ENCODE measurements around the gene PNMA1. TPM values are rescaled to one million over a fixed set of nuclear protein-coding genes. Genes with fewer than 3 reads are reported as not detected.

PNMA1 gene
- total and polyA plus RNA-seq, 2 of the 13 experiments (the other 11 are each of a cell fraction or from before 2014, with no cell fraction given), result 7.0 to 8.3 TPM

DNA sequence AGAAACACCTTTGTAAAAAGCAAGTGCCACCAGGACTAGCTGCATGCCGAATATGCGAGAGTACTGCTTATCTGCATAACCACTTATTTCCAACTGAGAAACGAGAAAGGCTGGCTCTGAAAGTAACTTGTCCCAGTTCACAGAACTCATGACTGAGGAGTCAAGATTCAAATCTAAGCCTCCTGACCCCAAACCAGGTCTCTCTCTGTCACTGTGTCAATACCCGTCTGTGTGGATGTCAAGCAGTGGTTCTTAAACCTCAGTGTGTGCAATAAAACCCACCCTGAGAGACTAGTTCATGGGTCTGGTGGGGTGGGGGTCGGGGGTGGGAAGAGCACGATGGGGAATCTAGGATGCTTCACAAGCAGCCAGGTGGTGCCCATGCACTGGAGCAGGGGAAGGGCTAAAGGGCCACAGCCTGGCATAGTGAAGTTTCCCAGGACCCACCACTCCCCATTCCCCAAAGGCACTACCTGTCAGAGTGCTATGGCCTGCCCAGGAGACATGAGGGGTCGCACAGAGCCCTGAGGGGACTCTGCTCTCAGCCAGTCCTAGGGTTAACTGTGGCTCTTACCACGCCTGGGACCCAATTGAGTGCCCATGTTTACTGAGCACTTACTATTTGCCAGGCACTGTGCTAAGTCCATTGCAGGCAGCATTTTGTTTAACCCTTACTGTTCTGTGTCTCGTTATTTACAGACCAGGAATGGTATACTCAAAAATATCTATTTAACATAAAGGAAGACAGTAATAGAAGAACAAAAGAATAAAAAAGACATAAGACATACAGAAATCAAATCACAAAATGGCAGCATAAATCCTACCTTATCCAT lies 33.4 kb upstream of the PNMA1 start (continued):
- TF ChIP-seq, protein P1, sequence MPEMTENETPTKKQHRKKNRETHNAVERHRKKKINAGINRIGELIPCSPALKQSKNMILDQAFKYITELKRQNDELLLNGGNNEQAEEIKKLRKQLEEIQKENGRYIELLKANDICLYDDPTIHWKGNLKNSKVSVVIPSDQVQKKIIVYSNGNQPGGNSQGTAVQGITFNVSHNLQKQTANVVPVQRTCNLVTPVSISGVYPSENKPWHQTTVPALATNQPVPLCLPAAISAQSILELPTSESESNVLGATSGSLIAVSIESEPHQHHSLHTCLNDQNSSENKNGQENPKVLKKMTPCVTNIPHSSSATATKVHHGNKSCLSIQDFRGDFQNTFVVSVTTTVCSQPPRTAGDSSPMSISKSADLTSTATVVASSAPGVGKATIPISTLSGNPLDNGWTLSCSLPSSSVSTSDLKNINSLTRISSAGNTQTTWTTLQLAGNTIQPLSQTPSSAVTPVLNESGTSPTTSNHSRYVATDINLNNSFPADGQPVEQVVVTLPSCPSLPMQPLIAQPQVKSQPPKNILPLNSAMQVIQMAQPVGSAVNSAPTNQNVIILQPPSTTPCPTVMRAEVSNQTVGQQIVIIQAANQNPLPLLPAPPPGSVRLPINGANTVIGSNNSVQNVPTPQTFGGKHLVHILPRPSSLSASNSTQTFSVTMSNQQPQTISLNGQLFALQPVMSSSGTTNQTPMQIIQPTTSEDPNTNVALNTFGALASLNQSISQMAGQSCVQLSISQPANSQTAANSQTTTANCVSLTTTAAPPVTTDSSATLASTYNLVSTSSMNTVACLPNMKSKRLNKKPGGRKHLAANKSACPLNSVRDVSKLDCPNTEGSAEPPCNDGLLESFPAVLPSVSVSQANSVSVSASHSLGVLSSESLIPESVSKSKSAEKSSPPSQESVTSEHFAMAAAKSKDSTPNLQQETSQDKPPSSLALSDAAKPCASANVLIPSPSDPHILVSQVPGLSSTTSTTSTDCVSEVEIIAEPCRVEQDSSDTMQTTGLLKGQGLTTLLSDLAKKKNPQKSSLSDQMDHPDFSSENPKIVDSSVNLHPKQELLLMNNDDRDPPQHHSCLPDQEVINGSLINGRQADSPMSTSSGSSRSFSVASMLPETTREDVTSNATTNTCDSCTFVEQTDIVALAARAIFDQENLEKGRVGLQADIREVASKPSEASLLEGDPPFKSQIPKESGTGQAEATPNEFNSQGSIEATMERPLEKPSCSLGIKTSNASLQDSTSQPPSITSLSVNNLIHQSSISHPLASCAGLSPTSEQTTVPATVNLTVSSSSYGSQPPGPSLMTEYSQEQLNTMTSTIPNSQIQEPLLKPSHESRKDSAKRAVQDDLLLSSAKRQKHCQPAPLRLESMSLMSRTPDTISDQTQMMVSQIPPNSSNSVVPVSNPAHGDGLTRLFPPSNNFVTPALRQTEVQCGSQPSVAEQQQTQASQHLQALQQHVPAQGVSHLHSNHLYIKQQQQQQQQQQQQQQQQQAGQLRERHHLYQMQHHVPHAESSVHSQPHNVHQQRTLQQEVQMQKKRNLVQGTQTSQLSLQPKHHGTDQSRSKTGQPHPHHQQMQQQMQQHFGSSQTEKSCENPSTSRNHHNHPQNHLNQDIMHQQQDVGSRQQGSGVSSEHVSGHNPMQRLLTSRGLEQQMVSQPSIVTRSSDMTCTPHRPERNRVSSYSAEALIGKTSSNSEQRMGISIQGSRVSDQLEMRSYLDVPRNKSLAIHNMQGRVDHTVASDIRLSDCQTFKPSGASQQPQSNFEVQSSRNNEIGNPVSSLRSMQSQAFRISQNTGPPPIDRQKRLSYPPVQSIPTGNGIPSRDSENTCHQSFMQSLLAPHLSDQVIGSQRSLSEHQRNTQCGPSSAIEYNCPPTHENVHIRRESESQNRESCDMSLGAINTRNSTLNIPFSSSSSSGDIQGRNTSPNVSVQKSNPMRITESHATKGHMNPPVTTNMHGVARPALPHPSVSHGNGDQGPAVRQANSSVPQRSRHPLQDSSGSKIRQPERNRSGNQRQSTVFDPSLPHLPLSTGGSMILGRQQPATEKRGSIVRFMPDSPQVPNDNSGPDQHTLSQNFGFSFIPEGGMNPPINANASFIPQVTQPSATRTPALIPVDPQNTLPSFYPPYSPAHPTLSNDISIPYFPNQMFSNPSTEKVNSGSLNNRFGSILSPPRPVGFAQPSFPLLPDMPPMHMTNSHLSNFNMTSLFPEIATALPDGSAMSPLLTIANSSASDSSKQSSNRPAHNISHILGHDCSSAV (CRISPR knock-in tag; IDR thresholded peaks at IDR 0.05; ENCODE audit: borderline replicate concordance), result no peak
- TF ChIP-seq, protein P2, sequence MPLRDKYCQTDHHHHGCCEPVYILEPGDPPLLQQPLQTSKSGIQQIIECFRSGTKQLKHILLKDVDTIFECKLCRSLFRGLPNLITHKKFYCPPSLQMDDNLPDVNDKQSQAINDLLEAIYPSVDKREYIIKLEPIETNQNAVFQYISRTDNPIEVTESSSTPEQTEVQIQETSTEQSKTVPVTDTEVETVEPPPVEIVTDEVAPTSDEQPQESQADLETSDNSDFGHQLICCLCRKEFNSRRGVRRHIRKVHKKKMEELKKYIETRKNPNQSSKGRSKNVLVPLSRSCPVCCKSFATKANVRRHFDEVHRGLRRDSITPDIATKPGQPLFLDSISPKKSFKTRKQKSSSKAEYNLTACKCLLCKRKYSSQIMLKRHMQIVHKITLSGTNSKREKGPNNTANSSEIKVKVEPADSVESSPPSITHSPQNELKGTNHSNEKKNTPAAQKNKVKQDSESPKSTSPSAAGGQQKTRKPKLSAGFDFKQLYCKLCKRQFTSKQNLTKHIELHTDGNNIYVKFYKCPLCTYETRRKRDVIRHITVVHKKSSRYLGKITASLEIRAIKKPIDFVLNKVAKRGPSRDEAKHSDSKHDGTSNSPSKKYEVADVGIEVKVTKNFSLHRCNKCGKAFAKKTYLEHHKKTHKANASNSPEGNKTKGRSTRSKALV (CRISPR knock-in tag; IDR thresholded peaks at IDR 0.05), result no peak
- TF ChIP-seq ZNF30 (CRISPR knock-in tag; IDR thresholded peaks at IDR 0.05) (no peak), KAT8 (CRISPR knock-in tag; IDR thresholded peaks at IDR 0.05) (no peak), KDM6A (CRISPR knock-in tag; IDR thresholded peaks at IDR 0.05; ENCODE audit: low read depth) (no peak), FOXA1 (IDR thresholded peaks at IDR 0.05) (no peak), FOXA1 (CRISPR knock-in tag; IDR thresholded peaks at IDR 0.05) (peak; percentile 70), SYNCRIP (IDR thresholded peaks at IDR 0.05; ENCODE audit: insufficient read depth, low read depth, low read length) (no peak), SMAD1 (CRISPR knock-in tag; IDR thresholded peaks at IDR 0.05; ENCODE audit: borderline replicate concordance, low read depth) (no peak)
- TF ChIP-seq, protein P3, sequence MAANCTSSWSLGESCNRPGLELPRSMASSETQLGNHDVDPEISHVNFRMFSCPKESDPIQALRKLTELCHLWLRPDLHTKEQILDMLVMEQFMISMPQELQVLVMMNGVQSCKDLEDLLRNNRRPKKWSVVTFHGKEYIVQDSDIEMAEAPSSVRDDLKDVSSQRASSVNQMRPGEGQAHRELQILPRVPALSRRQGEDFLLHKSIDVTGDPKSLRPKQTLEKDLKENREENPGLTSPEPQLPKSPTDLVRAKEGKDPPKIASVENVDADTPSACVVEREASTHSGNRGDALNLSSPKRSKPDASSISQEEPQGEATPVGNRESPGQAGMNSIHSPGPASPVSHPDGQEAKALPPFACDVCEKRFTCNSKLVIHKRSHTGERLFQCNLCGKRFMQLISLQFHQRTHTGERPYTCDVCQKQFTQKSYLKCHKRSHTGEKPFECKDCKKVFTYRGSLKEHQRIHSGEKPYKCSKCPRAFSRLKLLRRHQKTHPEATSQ (CRISPR knock-in tag; IDR thresholded peaks at IDR 0.05; ENCODE audit: borderline replicate concordance), result no peak
- TF ChIP-seq, protein P4, sequence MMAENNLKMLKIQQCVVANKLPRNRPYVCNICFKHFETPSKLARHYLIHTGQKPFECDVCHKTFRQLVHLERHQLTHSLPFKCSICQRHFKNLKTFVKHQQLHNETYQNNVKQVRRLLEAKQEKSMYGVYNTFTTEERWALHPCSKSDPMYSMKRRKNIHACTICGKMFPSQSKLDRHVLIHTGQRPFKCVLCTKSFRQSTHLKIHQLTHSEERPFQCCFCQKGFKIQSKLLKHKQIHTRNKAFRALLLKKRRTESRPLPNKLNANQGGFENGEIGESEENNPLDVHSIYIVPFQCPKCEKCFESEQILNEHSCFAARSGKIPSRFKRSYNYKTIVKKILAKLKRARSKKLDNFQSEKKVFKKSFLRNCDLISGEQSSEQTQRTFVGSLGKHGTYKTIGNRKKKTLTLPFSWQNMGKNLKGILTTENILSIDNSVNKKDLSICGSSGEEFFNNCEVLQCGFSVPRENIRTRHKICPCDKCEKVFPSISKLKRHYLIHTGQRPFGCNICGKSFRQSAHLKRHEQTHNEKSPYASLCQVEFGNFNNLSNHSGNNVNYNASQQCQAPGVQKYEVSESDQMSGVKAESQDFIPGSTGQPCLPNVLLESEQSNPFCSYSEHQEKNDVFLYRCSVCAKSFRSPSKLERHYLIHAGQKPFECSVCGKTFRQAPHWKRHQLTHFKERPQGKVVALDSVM (CRISPR knock-in tag; IDR thresholded peaks at IDR 0.05), result no peak

Data from HepG2 (cell line).